WTC11 (cell line): ENCODE measurements around the gene SLC45A1. TPM values are rescaled to one million over a fixed set of nuclear protein-coding genes. Genes with fewer than 3 reads are reported as not detected.

Experiments used
- ATAC-seq: fragments of 200-7000 bp; cut with Tn5 transposase; 2 replicates; pipeline ENCODE4 v1.10.0; 2021; ENCODE audit warnings: mild to moderate bottlenecking, moderate library complexity
- CTCF ChIA-PET: fragments of 300-600 bp; sonication (Branson Sonifier 250); formaldehyde crosslinking; loops from one replicate; lab custom pipeline; 2021; ENCODE audit warnings: antibody characterized with exemption; lab: Charles Lee
- POLR2A ChIA-PET: fragments of 350-600 bp; sonication (Branson Sonifier 250); formaldehyde crosslinking; loops from one replicate; lab custom pipeline; 2021; ENCODE audit warnings: antibody characterized with exemption; lab: Charles Lee
- DNase-seq: peaks from one replicate; pipeline ENCODE4 v3.0.0; 2021; ENCODE audit warnings: low spot score
- H3K27ac Mint-ChIP-seq: 2 replicates; pipeline ENCODE4 v1.8.0; 2021; ENCODE audit warnings: mixed read lengths
- H3K27me3 Mint-ChIP-seq: 2 replicates; pipeline ENCODE4 v1.8.0; 2021; ENCODE audit warnings: low read depth, mild to moderate bottlenecking, moderate library complexity, mixed read lengths
- H3K36me3 Mint-ChIP-seq: 2 replicates; pipeline ENCODE4 v1.8.0; 2021; ENCODE audit warnings: mixed read lengths
- H3K4me1 Mint-ChIP-seq: 2 replicates; pipeline ENCODE4 v1.8.0; 2022; ENCODE audit warnings: mixed read lengths
- H3K4me3 Mint-ChIP-seq: 2 replicates; pipeline ENCODE4 v1.8.0; 2021; ENCODE audit warnings: mild to moderate bottlenecking, moderate library complexity, mixed read lengths
- H3K9me3 Mint-ChIP-seq: 2 replicates; pipeline ENCODE4 v1.8.0; 2021; ENCODE audit warnings: mixed read lengths
- AFF4 ChIP-seq: sonication (generic); formaldehyde crosslinking; IDR thresholded peaks from 2 replicates; pipeline ENCODE4 v1.8.1; 2023; ENCODE audit warnings: mild to moderate bottlenecking, missing genetic modification reagents, borderline replicate concordance
- CTCF ChIP-seq: fragments of 200-600 bp; IDR thresholded peaks from 2 replicates; pipeline ENCODE4 v1.8.0; 2022; ENCODE audit warnings: antibody characterized with exemption
- E2F5 ChIP-seq: sonication (generic); formaldehyde crosslinking; IDR thresholded peaks from 2 replicates; pipeline ENCODE4 v1.8.1; 2022; ENCODE audit warnings: mild to moderate bottlenecking, moderate library complexity, missing genetic modification reagents
- EMX1 ChIP-seq: fragments of 250-450 bp; sonication (Bioruptor Pico); IDR thresholded peaks from 2 replicates; pipeline ENCODE4 v1.8.0; 2021; ENCODE audit warnings: mild to moderate bottlenecking
- GRHL2 ChIP-seq: fragments of 250-450 bp; sonication (Bioruptor Pico); IDR thresholded peaks from 2 replicates; pipeline ENCODE4 v1.8.0; 2022; ENCODE audit warnings: mild to moderate bottlenecking, moderate library complexity; ENCODE audit not compliant: insufficient replicate concordance, severe bottlenecking
- HMGA2 ChIP-seq: fragments of 250-450 bp; sonication (Bioruptor Pico); IDR thresholded peaks from 2 replicates; pipeline ENCODE4 v1.4.0; 2021; ENCODE audit warnings: mild to moderate bottlenecking, moderate library complexity
- JUN ChIP-seq: sonication (generic); formaldehyde crosslinking; IDR thresholded peaks from 2 replicates; pipeline ENCODE4 v1.8.0; 2023; ENCODE audit warnings: mild to moderate bottlenecking, missing genetic modification reagents
- MYBL2 ChIP-seq: sonication (generic); formaldehyde crosslinking; IDR thresholded peaks from 2 replicates; pipeline ENCODE4 v1.8.1; 2023; ENCODE audit warnings: mild to moderate bottlenecking, moderate library complexity, missing genetic modification reagents
- NFYB ChIP-seq: sonication (generic); formaldehyde crosslinking; conservative IDR thresholded peaks from 2 replicates; pipeline ENCODE4 v1.8.0; 2022; ENCODE audit warnings: low read depth, missing genetic modification reagents
- NR2C2 ChIP-seq: sonication (generic); formaldehyde crosslinking; IDR thresholded peaks from 2 replicates; pipeline ENCODE4 v1.8.0; 2022; ENCODE audit warnings: mild to moderate bottlenecking, missing genetic modification reagents
- OVOL2 ChIP-seq: fragments of 250-450 bp; sonication (Bioruptor Pico); IDR thresholded peaks from 2 replicates; pipeline ENCODE4 v1.9.0; 2021; ENCODE audit warnings: mild to moderate bottlenecking, borderline replicate concordance
- PRRX2 ChIP-seq: fragments of 250-450 bp; sonication (Bioruptor Pico); IDR thresholded peaks from 2 replicates; pipeline ENCODE4 v1.8.0; 2021; ENCODE audit warnings: mild to moderate bottlenecking
- SOX15 ChIP-seq: fragments of 250-450 bp; sonication (Bioruptor Pico); IDR thresholded peaks from 2 replicates; pipeline ENCODE4 v1.9.0; 2021; ENCODE audit warnings: mild to moderate bottlenecking
- TEAD4 ChIP-seq: sonication (generic); formaldehyde crosslinking; IDR thresholded peaks from 2 replicates; pipeline ENCODE4 v1.8.0; 2022; ENCODE audit warnings: mild to moderate bottlenecking, missing genetic modification reagents
- USF2 ChIP-seq: sonication (generic); formaldehyde crosslinking; IDR thresholded peaks from 2 replicates; pipeline ENCODE4 v1.8.1; 2023; ENCODE audit warnings: mild to moderate bottlenecking, missing genetic modification reagents, moderate library complexity
- ZNF121 ChIP-seq: sonication (generic); formaldehyde crosslinking; IDR thresholded peaks from 2 replicates; pipeline ENCODE4 v1.8.0; 2023; ENCODE audit warnings: missing genetic modification reagents
- ZNF232 ChIP-seq: sonication (generic); formaldehyde crosslinking; IDR thresholded peaks from 2 replicates; pipeline ENCODE4 v1.8.0; 2022; ENCODE audit warnings: mild to moderate bottlenecking, missing genetic modification reagents
- ZSCAN18 ChIP-seq: fragments of 250-450 bp; sonication (Bioruptor Pico); IDR thresholded peaks from 2 replicates; pipeline ENCODE4 v2.1.2; 2022; ENCODE audit warnings: mild to moderate bottlenecking, moderate library complexity
- total RNA-seq: library from RNA; stranded (reverse); gene quantifications from 3 replicates; pipeline ENCODE4 v1.2.3, GENCODE V29; 2021

The SLC45A1 gene
- total RNA-seq, 1 experiment from 2014 or later, result 2.3 TPM

GRCh38 chr1:8321612-8322011 lies 3.7 kb downstream of the SLC45A1 start:
- peaks cover 13% of the 10 kb centered on the region for H3K4me1 Mint-ChIP-seq
- H3K27ac Mint-ChIP-seq, result no peak overlapping the region
- H3K4me3 Mint-ChIP-seq, result no peak overlapping the region
- POLR2A ChIA-PET, result no interaction called here
- H3K36me3 Mint-ChIP-seq, result no peaks in the 10 kb centered on the region
- H3K9me3 Mint-ChIP-seq, result peaks cover 4% of the 10 kb centered on the region; the same call in 1 of the 2 replicates
- ATAC-seq (no peak), DNase-seq (no peak)
- TF ChIP-seq CTCF, result no peak
- no peak for TF ChIP-seq PRRX2 (CRISPR knock-in tag)
- CTCF ChIA-PET, result no interaction called here
- peaks cover 25% of the 10 kb centered on the region for H3K27me3 Mint-ChIP-seq

GRCh38 chr1:8323706-8324105 lies 5.8 kb downstream of the SLC45A1 start:
- TF ChIP-seq ZSCAN18 (CRISPR knock-in tag) (no peak), GRHL2 (CRISPR knock-in tag) (no peak), ZNF232 (no peak), OVOL2 (CRISPR knock-in tag) (no peak)
- H3K36me3 Mint-ChIP-seq, result no peaks in the 10 kb centered on the region
- peaks cover 4% of the 10 kb centered on the region for H3K4me1 Mint-ChIP-seq
- no peak overlapping the region for H3K4me3 Mint-ChIP-seq
- ChIA-PET POLR2A (no interaction called here), CTCF (interaction anchor here (1.0 to 3.2 kb wide), 7 partner anchors 9 to 525 kb away, joined by 4 to 15 read pairs (median 7); no protein-coding TSS in a partner anchor)
- peaks cover 11% of the 10 kb centered on the region for H3K27me3 Mint-ChIP-seq
- peaks cover 4% of the 10 kb centered on the region; the same call in 1 of the 2 replicates for H3K9me3 Mint-ChIP-seq
- no peak for DNase-seq
- H3K27ac Mint-ChIP-seq, result no peak overlapping the region
- peak; percentile 24; the same call in 1 of the 2 replicates for ATAC-seq

- Mint-ChIP-seq H3K4me1 (0 out of 2 replicates have a peak, but pooled peaks cover 3% of the 10 kb centered on the region), H3K27me3 (peaks cover 5% of the 10 kb centered on the region; the same call in 1 of the 2 replicates), H3K36me3 (no peaks in the 10 kb centered on the region), H3K4me3 (no peak overlapping the region), H3K27ac (no peak overlapping the region), H3K9me3 (peaks cover 4% of the 10 kb centered on the region; the same call in 1 of the 2 replicates)
- ATAC-seq (no peak), DNase-seq (no peak)
- POLR2A ChIA-PET, result no interaction called here
- TF ChIP-seq E2F5 (CRISPR knock-in tag) (no peak), TEAD4 (CRISPR knock-in tag) (no peak), JUN (CRISPR knock-in tag) (no peak), EMX1 (CRISPR knock-in tag) (no peak), USF2 (CRISPR knock-in tag) (no peak), SOX15 (CRISPR knock-in tag) (no peak), NFYB (CRISPR knock-in tag) (no peak), HMGA2 (no peak), ZSCAN18 (CRISPR knock-in tag) (no peak), AFF4 (no peak), ZNF121 (CRISPR knock-in tag) (no peak), NR2C2 (no peak), MYBL2 (CRISPR knock-in tag) (no peak)
- CTCF ChIA-PET, result interaction anchor here (0.9 to 3.2 kb wide), 8 partner anchors 10 to 349 kb away, joined by 3 to 15 read pairs (median 6); no protein-coding TSS in a partner anchor
Observed at GRCh38 chr1:8324176-8324810, 6.4 kb downstream of the SLC45A1 start.
